ENCODE measurements around the gene CFL1.

DNA sequence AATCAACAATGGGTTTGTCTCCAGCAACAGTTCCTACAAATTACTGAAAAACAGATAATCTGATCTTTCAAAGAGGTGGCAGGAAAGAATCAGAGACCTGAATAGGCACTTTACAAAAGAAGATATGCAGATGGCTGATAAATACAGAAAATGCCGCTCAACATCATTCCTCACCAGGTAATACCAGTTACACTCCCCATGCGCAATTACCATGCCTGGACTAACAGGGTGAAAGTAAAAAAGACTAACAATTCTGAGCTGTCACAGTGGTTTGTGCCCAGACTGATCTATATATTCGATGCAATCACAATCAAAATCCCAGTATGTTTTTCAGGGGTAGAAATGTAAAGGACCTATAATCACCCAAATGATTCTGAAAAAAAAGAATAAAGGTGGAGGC lies 14.2 kb downstream of the CFL1 start:
- TF ChIP-seq, protein P1, sequence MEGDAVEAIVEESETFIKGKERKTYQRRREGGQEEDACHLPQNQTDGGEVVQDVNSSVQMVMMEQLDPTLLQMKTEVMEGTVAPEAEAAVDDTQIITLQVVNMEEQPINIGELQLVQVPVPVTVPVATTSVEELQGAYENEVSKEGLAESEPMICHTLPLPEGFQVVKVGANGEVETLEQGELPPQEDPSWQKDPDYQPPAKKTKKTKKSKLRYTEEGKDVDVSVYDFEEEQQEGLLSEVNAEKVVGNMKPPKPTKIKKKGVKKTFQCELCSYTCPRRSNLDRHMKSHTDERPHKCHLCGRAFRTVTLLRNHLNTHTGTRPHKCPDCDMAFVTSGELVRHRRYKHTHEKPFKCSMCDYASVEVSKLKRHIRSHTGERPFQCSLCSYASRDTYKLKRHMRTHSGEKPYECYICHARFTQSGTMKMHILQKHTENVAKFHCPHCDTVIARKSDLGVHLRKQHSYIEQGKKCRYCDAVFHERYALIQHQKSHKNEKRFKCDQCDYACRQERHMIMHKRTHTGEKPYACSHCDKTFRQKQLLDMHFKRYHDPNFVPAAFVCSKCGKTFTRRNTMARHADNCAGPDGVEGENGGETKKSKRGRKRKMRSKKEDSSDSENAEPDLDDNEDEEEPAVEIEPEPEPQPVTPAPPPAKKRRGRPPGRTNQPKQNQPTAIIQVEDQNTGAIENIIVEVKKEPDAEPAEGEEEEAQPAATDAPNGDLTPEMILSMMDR (IDR thresholded peaks at IDR 0.05; ENCODE audit: low read depth, low read length) = no peak
- TF ChIP-seq EZH2phosphoT487 (IDR thresholded peaks at IDR 0.05; ENCODE audit: low read depth) = no peak
